ENCODE data around the gene GPSM1. TPM values are rescaled to one million over a fixed set of nuclear protein-coding genes. Genes with fewer than 3 reads are reported as not detected.

Gene GPSM1
- total RNA-seq, 1 experiment from 2014 or later = 26.4 TPM

DNA sequence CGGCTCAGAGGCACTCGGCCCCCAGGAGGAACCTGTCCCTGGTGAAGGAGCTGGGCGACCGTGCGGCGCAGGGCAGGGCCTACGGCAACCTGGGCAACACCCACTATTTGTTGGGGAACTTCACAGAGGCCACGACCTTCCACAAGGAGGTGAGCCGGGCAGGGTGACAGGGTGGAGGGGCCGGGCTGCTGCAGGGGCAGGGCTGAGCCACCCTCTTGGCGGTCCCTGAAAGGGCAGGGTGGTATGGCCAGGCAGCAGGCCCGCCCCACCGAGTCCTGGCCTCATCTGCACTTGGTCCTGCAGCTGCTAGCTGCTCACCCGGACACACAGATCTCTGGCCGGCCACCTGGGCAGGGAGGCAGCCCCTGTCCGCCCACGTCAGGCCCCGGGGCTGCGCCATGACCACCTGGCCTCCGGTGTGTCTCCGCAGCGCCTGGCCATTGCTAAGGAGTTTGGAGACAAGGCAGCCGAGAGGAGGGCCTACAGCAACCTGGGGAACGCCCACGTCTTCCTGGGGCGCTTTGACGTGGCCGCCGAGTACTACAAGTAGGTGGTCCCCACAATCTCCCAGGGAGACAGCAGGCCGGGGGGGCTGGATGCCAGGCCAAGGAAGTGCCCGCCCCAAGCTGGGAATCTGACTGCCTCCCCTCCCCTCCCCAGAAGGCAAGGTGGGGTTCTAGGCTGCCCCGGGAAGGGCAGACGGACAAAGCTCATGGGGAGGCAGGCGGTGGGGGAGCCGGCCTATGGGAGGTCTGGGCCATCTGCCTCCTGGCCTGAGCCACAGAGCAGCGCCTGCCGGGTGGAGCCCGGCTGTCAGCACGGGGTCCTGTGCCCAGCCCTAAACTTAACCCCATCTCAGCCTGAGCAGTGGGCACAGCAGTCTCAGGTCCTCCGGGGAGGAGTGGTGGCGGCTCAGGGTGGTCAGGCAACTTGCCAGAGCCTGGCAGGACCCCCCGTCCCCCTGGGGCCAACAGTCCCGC, 10.4 kb downstream of the GPSM1 start:
- ChIA-PET CTCF (interaction anchor here (2.1 kb wide), 1 partner anchor 8 kb away, joined by 5 read pairs; no protein-coding TSS in a partner anchor), RAD21 (ENCODE audit: low non-redundant PET in 1 of 2, low total read pairs in 2 of 2, uncharacterized antibody in 2 of 2, unreplicated experiment in 2 of 2) (no interaction called here), POLR2A (no interaction called here)

More for the DNA sequence above, 10.4 kb downstream of the GPSM1 start:
- H3K36me3 ChIP-seq (ENCODE audit: control insufficient read depth in 1 of 2, insufficient read depth in 2 of 2, low read length in 2 of 2) = no peaks in the 10 kb centered on the region; a peak in 1 of 4 replicates
- H3K27me3 ChIP-seq (ENCODE audit: insufficient read depth, low read length) = no peaks in the 10 kb centered on the region
- H3K4me3 ChIP-seq (replicated peaks in 1 of 2; ENCODE audit: low read depth in 1 of 2, low read length in 2 of 2) = no peak overlapping the region
- no peaks in the 10 kb centered on the region for H4K20me1 ChIP-seq (ENCODE audit: insufficient read depth)
- H3K79me2 ChIP-seq (ENCODE audit: insufficient read depth, low read length) = no peaks in the 10 kb centered on the region
- H3K4me1 ChIP-seq (ENCODE audit: control insufficient read depth in 1 of 2, insufficient read depth in 2 of 2, low read length in 2 of 2) = peaks cover 3 to 8% of the 10 kb centered on the region in 2 experiments; a peak in 3 of 4 replicates
- ATAC-seq (no peak), DNase-seq (ENCODE audit: low read depth, low spot score) (no peak)
- TF ChIP-seq POLR2A (IDR thresholded peaks at IDR 0.05; ENCODE audit: borderline replicate concordance, extremely low read depth, insufficient read depth, insufficient read length) (no peak), CBX3 (IDR thresholded peaks at IDR 0.05; ENCODE audit: low read depth) (no peak), FOSL1 (IDR thresholded peaks at IDR 0.05; ENCODE audit: low read depth) (no peak), CEBPB (IDR thresholded peaks at IDR 0.05; ENCODE audit: low read depth) (no peak), YY1 (IDR thresholded peaks at IDR 0.05; ENCODE audit: extremely low read depth, insufficient replicate concordance, low read depth, low read length) (no peak), ZNF274 (IDR thresholded peaks at IDR 0.05; ENCODE audit: low read depth, low read length) (no peak), JUND (IDR thresholded peaks at IDR 0.05) (no peak), ZFX (IDR thresholded peaks at IDR 0.05) (no peak), TCF7L2 (IDR thresholded peaks at IDR 0.05; ENCODE audit: borderline replicate concordance, extremely low read depth, insufficient read depth, insufficient read length) (no peak), ZBTB33 (IDR thresholded peaks at IDR 0.05; ENCODE audit: extremely low read depth, insufficient replicate concordance, low read length) (no peak), SP1 (IDR thresholded peaks at IDR 0.05; ENCODE audit: low read depth) (no peak), MAX (IDR thresholded peaks at IDR 0.05) (no peak), RAD21 (IDR thresholded peaks at IDR 0.05; ENCODE audit: low read depth) (no peak), POLR2AphosphoS5 (IDR thresholded peaks at IDR 0.05; ENCODE audit: low read depth, low read length) (no peak), ELF1 (IDR thresholded peaks at IDR 0.05; ENCODE audit: borderline replicate concordance, low read depth) (no peak), EZH2phosphoT487 (IDR thresholded peaks at IDR 0.05; ENCODE audit: borderline replicate concordance) (no peak), CTCF (IDR thresholded peaks at IDR 0.05 in 2 of 3, conservative IDR thresholded peaks at IDR 0.05 in 1 of 3; ENCODE audit: borderline replicate concordance in 1 of 3, insufficient read depth in 1 of 3, low read depth in 2 of 3, low read length in 2 of 3) (no peak)
- H3K9me3 ChIP-seq (ENCODE audit: control insufficient read depth in 1 of 2, insufficient read depth in 1 of 2, low read depth in 1 of 2, low read length in 2 of 2) = no peaks in the 10 kb centered on the region
- no peak overlapping the region for H3K4me2 ChIP-seq (ENCODE audit: low read length)
- H3K9me2 ChIP-seq (ENCODE audit: insufficient read depth) = no peaks in the 10 kb centered on the region
- intact Hi-C loops (cut with micrococcal nuclease) = loop anchor here (2.0 kb wide), 1 partner anchor 63 kb away; the partner anchor contains the start of gene SNAPC4
- no peak overlapping the region for H3K9ac ChIP-seq (ENCODE audit: low read length)
- BruUV-seq (replicated peaks) = no TSS peak
- H2AFZ ChIP-seq (ENCODE audit: low read depth, low read length, poor library complexity, severe bottlenecking) = no peak overlapping the region
- H3K27ac ChIP-seq (ENCODE audit: low read depth, low read length) = no peak overlapping the region

All from HCT116 (cell line).